T-cell (primary cell): Measurements from ENCODE around the gene SCN2B. TPM values are rescaled to one million over a fixed set of nuclear protein-coding genes. Genes with fewer than 3 reads are reported as not detected.

Experiments used
- ATAC-seq, 4 experiments: fragments of 200-7000 bp in 3 of 4; fragments of 150-1000 bp in 1 of 4; cut with Tn5 transposase; replicated peaks in 1 of 4; 1 replicate in 3 of 4; 2 replicates in 1 of 4; pipeline ENCODE4 v1.10.0; 2021; ENCODE audit warnings: moderate library complexity in 3 of 4, mild to moderate bottlenecking in 2 of 4, moderate number of reproducible peaks in 1 of 4
- CTCF ChIA-PET, 2 donors: fragments of 300-600 bp; sonication (Branson Sonifier 250); formaldehyde crosslinking; loops; one replicate each; lab custom pipeline; 2022; ENCODE audit warnings: antibody characterized with exemption in 2 of 2; lab: Charles Lee
- POLR2A ChIA-PET, 2 donors: fragments of 300-600 bp; sonication (Branson Sonifier 250); formaldehyde crosslinking; loops; one replicate each; lab custom pipeline; 2022; ENCODE audit warnings: antibody characterized with exemption in 2 of 2; lab: Charles Lee
- DNase-seq, 35 experiments: peaks; one replicate each; pipeline versions ENCODE4 v3.0.0 to v3.0.0-alpha.2; 2013 to 2023
- H3K27ac ChIP-seq: one replicate; pipeline ENCODE4 v1.5.1; 2013; ENCODE audit warnings: low read length
- H3K27me3 ChIP-seq, 2 experiments: replicated peaks in 1 of 2; 1 replicate in 1 of 2; 2 replicates in 1 of 2; pipeline versions ENCODE4 v1.6.1 to v1.7.0; 2013; ENCODE audit warnings: low read length in 1 of 2, mixed read lengths in 1 of 2; ENCODE audit not compliant: control insufficient read depth in 2 of 2, insufficient read depth in 2 of 2; ENCODE audit errors: extremely low read depth in 1 of 2
- H3K36me3 ChIP-seq, 2 donors: 1 replicate in 1 of 2; 2 replicates in 1 of 2; pipeline versions ENCODE4 v1.6.1 to v1.7.0; 2013; ENCODE audit warnings: low read length in 1 of 2; ENCODE audit not compliant: control insufficient read depth in 2 of 2, insufficient read depth in 1 of 2; ENCODE audit errors: extremely low read depth in 1 of 2
- H3K4me1 ChIP-seq, 2 experiments: 1 replicate in 1 of 2; 2 replicates in 1 of 2; pipeline versions ENCODE4 v1.6.1 to v1.7.0; 2013; ENCODE audit warnings: low read length in 2 of 2, mixed read lengths in 1 of 2; ENCODE audit not compliant: insufficient read depth in 2 of 2, control insufficient read depth in 1 of 2; ENCODE audit errors: extremely low read depth in 1 of 2
- H3K4me3 ChIP-seq, 2 donors: 1 replicate in 1 of 2; 2 replicates in 1 of 2; pipeline versions ENCODE4 v1.5.1 to v1.7.0; 2013; ENCODE audit warnings: mild to moderate bottlenecking in 2 of 2, low read length in 1 of 2, moderate library complexity in 1 of 2; ENCODE audit not compliant: control insufficient read depth in 1 of 2; ENCODE audit errors: extremely low read depth in 1 of 2
- H3K9me3 ChIP-seq: 2 replicates; pipeline ENCODE4 v1.7.0; 2013
- H3K27ac Mint-ChIP-seq, 2 donors: one replicate each; pipeline ENCODE4 v1.8.0; 2020 to 2021; ENCODE audit warnings: mild to moderate bottlenecking in 2 of 2, mixed read lengths in 2 of 2
- H3K27me3 Mint-ChIP-seq, 2 donors: one replicate each; pipeline ENCODE4 v1.8.0; 2021 to 2022; ENCODE audit warnings: mixed read lengths in 2 of 2
- H3K36me3 Mint-ChIP-seq: one replicate; pipeline ENCODE4 v1.8.0; 2021; ENCODE audit warnings: mixed read lengths
- H3K4me1 Mint-ChIP-seq, 3 donors: one replicate each; pipeline ENCODE4 v1.8.0; 2020 to 2022; ENCODE audit warnings: mixed read lengths in 3 of 3, mild to moderate bottlenecking in 1 of 3
- H3K4me3 Mint-ChIP-seq, 3 donors: one replicate each; pipeline ENCODE4 v1.8.0; 2020 to 2022; ENCODE audit warnings: mild to moderate bottlenecking in 3 of 3, mixed read lengths in 3 of 3, moderate library complexity in 3 of 3
- H3K9me3 Mint-ChIP-seq, 3 donors: one replicate each; pipeline ENCODE4 v1.8.0; 2020 to 2022; ENCODE audit warnings: mixed read lengths in 3 of 3
- WGBS: methylation state at CpG from one replicate; pipeline ENCODE4 v1.1.5; 2013; ENCODE audit warnings: missing lambda C conversion rate; ENCODE audit not compliant: insufficient coverage; 5-methylcytosine and 5-hydroxymethylcytosine counted together
- total RNA-seq, 35 experiments: library from RNA in 6 of 35; stranded (reverse) in 6 of 35; fragments of 120-200 nt in 1 of 35; gene quantifications; one replicate each; pipeline versions ENCODE4 v1.2.1 to v1.2.4 and lab custom pipeline; 2013 to 2026

Gene SCN2B
- total RNA-seq, 5 donors from 2014 or later (not counting 1 experiment from before 2014, with no cell fraction given): 0.06 TPM; not detected in 4

GRCh38 chr11:118142809-118143208, 33.6 kb downstream of the SCN2B start:
- no peak for ATAC-seq
- H3K27ac ChIP-seq: no peak overlapping the region
- CTCF ChIA-PET: interaction anchor here in 1 of 2 donors (0.6 to 2.4 kb wide), 3 partner anchors 29 to 211 kb away, joined by 3 to 10 read pairs (median 4); no protein-coding TSS in a partner anchor
- H3K4me1 Mint-ChIP-seq: peaks cover 0 to 4% (median 3%) of the 10 kb centered on the region in 3 donors
- POLR2A ChIA-PET: no interaction called here
- peaks cover 62 to 66% of the 10 kb centered on the region in 2 donors for H3K27me3 Mint-ChIP-seq
- H3K9me3 Mint-ChIP-seq: no peaks in the 10 kb centered on the region
- DNase-seq: peak in 1 of 35 experiments; percentile 26
- H3K9me3 ChIP-seq: no peaks in the 10 kb centered on the region
- no peaks in the 10 kb centered on the region for H3K36me3 ChIP-seq
- no peak overlapping the region for H3K27ac Mint-ChIP-seq
- no peaks in the 10 kb centered on the region for H3K36me3 Mint-ChIP-seq
- WGBS: 12% methylated on average over 5 of the region's 6 CpGs
- H3K4me3 ChIP-seq: no peak overlapping the region
- H3K4me1 ChIP-seq: peaks cover 0 to 14% of the 10 kb centered on the region in 2 experiments
- peaks cover 0 to 71% of the 10 kb centered on the region in 2 experiments for H3K27me3 ChIP-seq
- H3K4me3 Mint-ChIP-seq: no peak overlapping the region

GRCh38 chr11:118142081-118142480, 34.4 kb downstream of the SCN2B start:
- Histone ChIP-seq H3K9me3 (no peaks in the 10 kb centered on the region), H3K4me1 (peaks cover 0 to 14% of the 10 kb centered on the region in 2 experiments), H3K4me3 (no peak overlapping the region), H3K27ac (no peak overlapping the region), H3K27me3 (peaks cover 0 to 71% of the 10 kb centered on the region in 2 experiments), H3K36me3 (no peaks in the 10 kb centered on the region)
- H3K4me1 Mint-ChIP-seq: peaks cover 0 to 4% (median 3%) of the 10 kb centered on the region in 3 donors
- ATAC-seq (no peak), DNase-seq (no peak)
- no peaks in the 10 kb centered on the region for H3K9me3 Mint-ChIP-seq
- H3K4me3 Mint-ChIP-seq: no peak overlapping the region
- POLR2A ChIA-PET: no interaction called here
- WGBS: 100% methylated on average over 1 of the region's 2 CpGs
- CTCF ChIA-PET: no interaction called here
- H3K36me3 Mint-ChIP-seq: no peaks in the 10 kb centered on the region
- no peak overlapping the region for H3K27ac Mint-ChIP-seq
- peaks cover 62 to 68% of the 10 kb centered on the region in 2 donors for H3K27me3 Mint-ChIP-seq

- Mint-ChIP-seq H3K4me1 (no peaks in the 10 kb centered on the region), H3K9me3 (no peaks in the 10 kb centered on the region), H3K27me3 (peaks cover 52 to 71% of the 10 kb centered on the region in 2 donors), H3K27ac (no peak overlapping the region), H3K4me3 (no peak overlapping the region), H3K36me3 (no peaks in the 10 kb centered on the region)
- ATAC-seq (no peak), DNase-seq (no peak)
- WGBS: no CpG with 5 or more reads among the region's 1 CpG
- CTCF ChIA-PET: interaction anchor here (0.6 to 0.7 kb wide), 2 partner anchors 331 to 733 kb away, joined by 3 read pairs; no protein-coding TSS in a partner anchor
- no peaks in the 10 kb centered on the region for H3K4me1 ChIP-seq
- POLR2A ChIA-PET: no interaction called here
- no peak overlapping the region for H3K4me3 ChIP-seq
- H3K9me3 ChIP-seq: no peaks in the 10 kb centered on the region
- no peaks in the 10 kb centered on the region for H3K36me3 ChIP-seq
- peaks cover 0 to 72% of the 10 kb centered on the region in 2 experiments for H3K27me3 ChIP-seq
- no peak overlapping the region for H3K27ac ChIP-seq
These were observed 36.9 kb downstream of the SCN2B start for GRCh38 chr11:118139578-118139977.

GRCh38 chr11:118138839-118139420, 37.5 kb downstream of the SCN2B start:
- Mint-ChIP-seq H3K36me3 (no peaks in the 10 kb centered on the region), H3K9me3 (no peaks in the 10 kb centered on the region), H3K4me1 (no peaks in the 10 kb centered on the region), H3K27ac (no peak overlapping the region), H3K4me3 (no peak overlapping the region), H3K27me3 (peaks cover 46 to 71% of the 10 kb centered on the region in 2 donors)
- Histone ChIP-seq H3K27ac (no peak overlapping the region), H3K4me3 (no peak overlapping the region), H3K9me3 (no peaks in the 10 kb centered on the region), H3K36me3 (no peaks in the 10 kb centered on the region), H3K27me3 (peaks cover 0 to 68% of the 10 kb centered on the region in 2 experiments), H3K4me1 (no peaks in the 10 kb centered on the region)
- CTCF ChIA-PET: interaction anchor here in 1 of 2 donors (0.6 kb wide), 1 partner anchor 264 kb away, joined by 3 read pairs; no protein-coding TSS in a partner anchor
- POLR2A ChIA-PET: no interaction called here
- ATAC-seq (no peak), DNase-seq (no peak)
- WGBS: 56% methylated on average over 8 of the region's 10 CpGs

GRCh38 chr11:118136801-118137200, 39.6 kb downstream of the SCN2B start:
- no peaks in the 10 kb centered on the region for H3K9me3 ChIP-seq
- H3K27ac ChIP-seq: no peak overlapping the region
- no peaks in the 10 kb centered on the region for H3K4me1 Mint-ChIP-seq
- POLR2A ChIA-PET: no interaction called here
- no peaks in the 10 kb centered on the region for H3K36me3 Mint-ChIP-seq
- no peak overlapping the region for H3K4me3 ChIP-seq
- no peaks in the 10 kb centered on the region for H3K9me3 Mint-ChIP-seq
- no peak overlapping the region for H3K4me3 Mint-ChIP-seq
- no peaks in the 10 kb centered on the region for H3K36me3 ChIP-seq
- H3K4me1 ChIP-seq: no peaks in the 10 kb centered on the region
- WGBS: 85% methylated on average over 10 of the region's 10 CpGs
- H3K27me3 ChIP-seq: peaks cover 0 to 60% of the 10 kb centered on the region in 2 experiments
- DNase-seq (no peak), ATAC-seq (no peak)
- H3K27ac Mint-ChIP-seq: no peak overlapping the region
- CTCF ChIA-PET: no interaction called here
- peaks cover 27 to 57% of the 10 kb centered on the region in 2 donors for H3K27me3 Mint-ChIP-seq

- H3K4me3 Mint-ChIP-seq: no peak overlapping the region
- no peak overlapping the region for H3K27ac Mint-ChIP-seq
- H3K36me3 ChIP-seq: no peaks in the 10 kb centered on the region
- no peaks in the 10 kb centered on the region for H3K36me3 Mint-ChIP-seq
- H3K27ac ChIP-seq: no peak overlapping the region
- H3K4me1 ChIP-seq: no peaks in the 10 kb centered on the region
- WGBS: no CpG with 5 or more reads among the region's 2 CpGs
- no peaks in the 10 kb centered on the region for H3K9me3 Mint-ChIP-seq
- H3K4me1 Mint-ChIP-seq: no peaks in the 10 kb centered on the region
- ATAC-seq: no peak
- DNase-seq: no peak
- ChIA-PET POLR2A (no interaction called here), CTCF (no interaction called here)
- peaks cover 24 to 53% of the 10 kb centered on the region in 2 donors for H3K27me3 Mint-ChIP-seq
- no peaks in the 10 kb centered on the region for H3K9me3 ChIP-seq
- no peak overlapping the region for H3K4me3 ChIP-seq
- peaks cover 0 to 58% of the 10 kb centered on the region in 2 experiments for H3K27me3 ChIP-seq
These were observed 40.1 kb downstream of the SCN2B start for GRCh38 chr11:118136341-118136740.
